Embryonic facial prominence (tissue), 1 donor: ENCODE results near the gene OBSCN.
"Not testable (repeated sequence)": the region's sequence is repeated elsewhere in the genome, so short reads cannot be mapped to it uniquely, and the experiment has no call there.

Source experiments
- DNase-seq: peaks from one replicate; pipeline ENCODE4 v3.0.0-alpha.2; 2016; ENCODE audit errors: extremely low spot score

The OBSCN gene

GRCh38 chr1:228262475-228262874, 54.6 kb downstream of the OBSCN start:
- DNase-seq = no peak

- no peak for DNase-seq
Measured at GRCh38 chr1:228263636-228264035, 55.8 kb downstream of the OBSCN start.

GRCh38 chr1:228264090-228264829, 56.4 kb downstream of the OBSCN start:
- DNase-seq = no peak

GRCh38 chr1:228265167-228265566, 57.3 kb downstream of the OBSCN start:
- no peak for DNase-seq

GRCh38 chr1:228267962-228268880, 60.4 kb downstream of the OBSCN start:
- DNase-seq = no peak

- DNase-seq = no peak
Measured at GRCh38 chr1:228268881-228269265, 61.0 kb downstream of the OBSCN start.

DNA sequence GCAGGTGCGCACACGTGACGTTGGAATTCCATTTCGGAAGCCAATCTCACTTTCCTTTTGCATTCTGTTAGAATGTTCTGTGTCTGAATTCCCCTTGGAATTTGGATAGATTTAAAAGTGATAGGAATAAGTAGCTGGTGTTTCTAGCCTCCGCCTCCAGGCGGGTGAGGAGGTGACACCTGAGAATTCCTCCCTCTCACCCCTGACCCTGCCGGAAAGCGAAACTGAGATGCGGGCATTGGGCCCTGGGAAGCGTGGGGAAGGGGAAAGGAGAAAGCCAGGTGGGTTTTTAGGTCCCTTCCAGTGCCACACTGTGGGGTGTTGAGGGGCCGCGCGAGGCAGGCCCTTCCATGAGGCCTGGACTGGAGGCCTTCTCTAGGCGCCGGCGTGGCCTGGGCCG, 61.6 kb downstream of the OBSCN start:
- DNase-seq = not testable (repeated sequence)

DNA sequence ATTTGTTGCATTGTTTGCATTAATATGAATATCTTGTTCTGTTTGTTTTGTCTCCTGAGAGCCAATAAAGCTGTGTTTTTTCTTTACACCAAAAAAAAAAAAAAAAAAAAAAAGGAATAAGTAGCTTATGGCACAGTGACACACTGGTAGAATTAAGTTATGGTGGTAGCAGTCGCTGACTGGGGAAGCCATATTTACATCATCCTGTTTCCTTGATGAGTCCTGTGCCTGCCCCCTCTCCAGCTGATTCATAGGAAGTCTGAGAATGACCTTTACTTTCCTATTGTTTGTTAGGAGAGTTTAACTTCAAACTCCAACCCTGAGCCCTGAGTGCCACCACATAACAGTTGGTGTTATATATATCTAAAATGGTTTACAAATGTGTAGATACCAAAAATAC, 62.2 kb downstream of the OBSCN start:
- no peak for DNase-seq

GRCh38 chr1:228271701-228272251, 63.9 kb downstream of the OBSCN start:
- no peak for DNase-seq

GRCh38 chr1:228272331-228272791, 64.5 kb downstream of the OBSCN start:
- DNase-seq = no peak

- no peak for DNase-seq
Measured at GRCh38 chr1:228272831-228273571, 65.2 kb downstream of the OBSCN start.

DNA sequence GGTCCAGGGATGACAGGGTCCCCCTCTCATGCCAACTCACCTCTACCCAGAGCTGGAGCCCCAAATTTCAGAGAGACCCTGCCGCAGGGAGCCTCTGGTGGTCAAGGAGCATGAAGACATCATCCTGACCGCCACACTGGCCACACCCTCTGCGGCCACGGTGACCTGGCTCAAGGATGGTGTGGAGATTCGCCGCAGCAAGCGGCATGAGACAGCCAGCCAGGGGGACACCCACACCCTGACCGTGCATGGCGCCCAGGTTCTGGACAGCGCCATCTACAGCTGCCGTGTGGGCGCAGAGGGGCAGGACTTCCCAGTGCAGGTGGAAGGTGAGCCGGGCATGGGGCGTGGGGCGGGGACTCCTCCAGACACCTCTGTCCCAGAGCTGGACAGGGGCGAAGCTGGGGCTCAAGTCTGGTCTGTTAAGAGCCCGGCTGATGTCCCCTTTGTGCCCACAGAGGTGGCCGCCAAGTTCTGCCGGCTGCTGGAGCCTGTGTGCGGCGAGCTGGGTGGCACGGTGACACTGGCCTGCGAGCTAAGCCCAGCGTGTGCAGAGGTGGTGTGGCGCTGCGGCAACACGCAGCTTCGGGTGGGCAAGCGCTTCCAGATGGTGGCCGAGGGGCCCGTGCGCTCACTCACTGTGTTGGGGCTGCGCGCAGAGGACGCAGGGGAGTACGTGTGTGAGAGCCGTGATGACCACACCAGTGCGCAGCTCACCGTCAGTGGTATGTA, 66.0 kb downstream of the OBSCN start:
- DNase-seq = no peak

GRCh38 chr1:228274452-228275178, 66.8 kb downstream of the OBSCN start:
- no peak for DNase-seq

GRCh38 chr1:228275179-228275429, 67.3 kb downstream of the OBSCN start:
- DNase-seq = no peak

GRCh38 chr1:228275430-228276173, 67.8 kb downstream of the OBSCN start:
- DNase-seq = peak; percentile 69

DNA sequence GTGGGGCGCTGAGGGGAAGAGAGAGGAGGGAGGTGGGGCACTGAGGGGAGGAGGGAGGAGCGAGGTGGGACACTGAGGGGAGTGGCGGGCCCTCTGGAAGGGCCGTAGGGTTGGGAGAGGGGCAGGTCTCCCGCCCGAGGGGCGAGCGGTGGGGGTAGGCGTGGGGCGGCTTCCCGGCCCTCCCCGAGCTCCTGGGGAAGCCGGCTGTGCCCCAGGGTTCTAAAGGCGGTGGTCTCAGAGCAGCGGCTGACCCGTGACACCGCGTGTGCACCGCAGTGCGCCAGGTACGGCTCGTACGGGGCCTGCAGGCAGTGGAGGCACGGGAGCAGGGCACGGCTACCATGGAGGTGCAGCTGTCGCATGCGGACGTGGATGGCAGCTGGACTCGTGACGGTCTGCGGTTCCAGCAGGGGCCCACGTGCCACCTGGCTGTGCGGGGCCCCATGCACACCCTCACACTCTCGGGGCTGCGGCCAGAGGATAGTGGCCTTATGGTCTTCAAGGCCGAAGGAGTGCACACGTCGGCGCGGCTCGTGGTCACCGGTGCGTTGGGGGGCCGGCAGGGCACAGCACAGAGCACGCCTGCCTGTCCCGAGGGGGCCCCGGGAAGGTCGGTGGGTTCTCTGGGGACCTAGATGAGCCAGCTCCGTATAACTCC, 68.5 kb downstream of the OBSCN start:
- DNase-seq = no peak

- DNase-seq = no peak
Measured at GRCh38 chr1:228276901-228277490, 69.2 kb downstream of the OBSCN start.

GRCh38 chr1:228277491-228278431, 69.9 kb downstream of the OBSCN start:
- no peak for DNase-seq
